HCT116 (cell line): Measurements from ENCODE around the gene MUC5B.

Experiments
- CEBPB ChIP-seq: IDR thresholded peaks from 2 replicates; pipeline ENCODE4 v1.6.1; 2012; ENCODE audit warnings: low read depth
- EZH2 ChIP-seq: fragments of 200-600 bp; sonication (generic); IDR thresholded peaks from 2 replicates; pipeline ENCODE4 v1.6.1; 2017; ENCODE audit warnings: antibody characterized with exemption, mixed run types
- FOSL1 ChIP-seq: IDR thresholded peaks from 2 replicates; pipeline ENCODE4 v1.6.1; 2012; ENCODE audit warnings: low read depth
- POLR2A ChIP-seq: IDR thresholded peaks from 2 replicates; pipeline ENCODE4 v1.7.0; 2011; ENCODE audit warnings: borderline replicate concordance; ENCODE audit not compliant: insufficient read depth, insufficient read length; ENCODE audit errors: extremely low read depth
- RAD21 ChIP-seq: IDR thresholded peaks from 2 replicates; pipeline ENCODE4 v1.6.1; 2012; ENCODE audit warnings: low read depth, mild to moderate bottlenecking
- SIN3A ChIP-seq: IDR thresholded peaks from 2 replicates; pipeline ENCODE4 v1.6.1; 2012; ENCODE audit warnings: low read depth
- SP1 ChIP-seq: IDR thresholded peaks from 2 replicates; pipeline ENCODE4 v1.6.1; 2012; ENCODE audit warnings: low read depth
- TCF7L2 ChIP-seq: IDR thresholded peaks from 2 replicates; pipeline ENCODE4 v1.7.0; 2011; ENCODE audit warnings: borderline replicate concordance, inconsistent platforms; ENCODE audit not compliant: insufficient read depth, insufficient read length; ENCODE audit errors: extremely low read depth
- ZNF274 ChIP-seq: fragments of 200-500 bp; sonication (Bioruptor generic); IDR thresholded peaks from 2 replicates; pipeline ENCODE4 v1.6.1; 2014; ENCODE audit warnings: mild to moderate bottlenecking, low read depth, low read length, inconsistent platforms
- TF ChIP-seq, protein P1 (sequence below), 3 experiments: fragments of 200-600 bp in 1 of 3; sonication (generic) in 1 of 3; IDR thresholded peaks in 2 of 3; conservative IDR thresholded peaks in 1 of 3; 2 replicates each; pipeline ENCODE4 v1.5.1; 2012 to 2017; ENCODE audit warnings: low read depth in 2 of 3, low read length in 2 of 3, antibody characterized with exemption in 1 of 3, borderline replicate concordance in 1 of 3, control low read depth in 1 of 3, mild to moderate bottlenecking in 1 of 3, mixed read lengths in 1 of 3, mixed run types in 1 of 3, moderate library complexity in 1 of 3; ENCODE audit not compliant: insufficient read depth in 1 of 3
- TF ChIP-seq, protein P2 (sequence below): IDR thresholded peaks from 2 replicates; pipeline ENCODE4 v1.6.1; 2012; ENCODE audit warnings: low read depth
- TF ChIP-seq, protein P3 (sequence below): IDR thresholded peaks from 2 replicates; pipeline ENCODE4 v1.6.1; 2012

DNA sequence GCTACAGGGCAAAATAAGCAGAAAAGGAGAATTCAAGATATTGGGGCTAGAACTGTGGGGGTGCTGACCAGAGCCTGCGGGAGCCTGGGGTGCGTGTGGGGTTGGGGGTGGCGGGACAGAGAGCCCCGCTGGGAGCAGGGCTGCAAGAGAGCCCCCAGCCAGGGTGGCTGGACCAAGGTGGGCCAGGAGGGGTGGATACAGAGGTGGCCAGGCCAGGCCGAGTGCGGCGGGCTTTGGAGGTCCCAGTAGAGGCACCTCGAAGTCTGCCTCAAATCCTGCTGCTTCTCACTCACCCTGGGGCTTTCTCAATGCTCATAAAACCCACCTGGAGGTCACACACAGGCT is 16.9 kb upstream of the MUC5B start:
- no peak for TF ChIP-seq SIN3A
- TF ChIP-seq TCF7L2, result no peak
- TF ChIP-seq, protein P1, sequence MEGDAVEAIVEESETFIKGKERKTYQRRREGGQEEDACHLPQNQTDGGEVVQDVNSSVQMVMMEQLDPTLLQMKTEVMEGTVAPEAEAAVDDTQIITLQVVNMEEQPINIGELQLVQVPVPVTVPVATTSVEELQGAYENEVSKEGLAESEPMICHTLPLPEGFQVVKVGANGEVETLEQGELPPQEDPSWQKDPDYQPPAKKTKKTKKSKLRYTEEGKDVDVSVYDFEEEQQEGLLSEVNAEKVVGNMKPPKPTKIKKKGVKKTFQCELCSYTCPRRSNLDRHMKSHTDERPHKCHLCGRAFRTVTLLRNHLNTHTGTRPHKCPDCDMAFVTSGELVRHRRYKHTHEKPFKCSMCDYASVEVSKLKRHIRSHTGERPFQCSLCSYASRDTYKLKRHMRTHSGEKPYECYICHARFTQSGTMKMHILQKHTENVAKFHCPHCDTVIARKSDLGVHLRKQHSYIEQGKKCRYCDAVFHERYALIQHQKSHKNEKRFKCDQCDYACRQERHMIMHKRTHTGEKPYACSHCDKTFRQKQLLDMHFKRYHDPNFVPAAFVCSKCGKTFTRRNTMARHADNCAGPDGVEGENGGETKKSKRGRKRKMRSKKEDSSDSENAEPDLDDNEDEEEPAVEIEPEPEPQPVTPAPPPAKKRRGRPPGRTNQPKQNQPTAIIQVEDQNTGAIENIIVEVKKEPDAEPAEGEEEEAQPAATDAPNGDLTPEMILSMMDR (IDR thresholded peaks at IDR 0.05 in 2 of 3, conservative IDR thresholded peaks at IDR 0.05 in 1 of 3; ENCODE audit: borderline replicate concordance in 1 of 3, insufficient read depth in 1 of 3, low read depth in 2 of 3, low read length in 2 of 3), result no peak
- TF ChIP-seq, protein P2, sequence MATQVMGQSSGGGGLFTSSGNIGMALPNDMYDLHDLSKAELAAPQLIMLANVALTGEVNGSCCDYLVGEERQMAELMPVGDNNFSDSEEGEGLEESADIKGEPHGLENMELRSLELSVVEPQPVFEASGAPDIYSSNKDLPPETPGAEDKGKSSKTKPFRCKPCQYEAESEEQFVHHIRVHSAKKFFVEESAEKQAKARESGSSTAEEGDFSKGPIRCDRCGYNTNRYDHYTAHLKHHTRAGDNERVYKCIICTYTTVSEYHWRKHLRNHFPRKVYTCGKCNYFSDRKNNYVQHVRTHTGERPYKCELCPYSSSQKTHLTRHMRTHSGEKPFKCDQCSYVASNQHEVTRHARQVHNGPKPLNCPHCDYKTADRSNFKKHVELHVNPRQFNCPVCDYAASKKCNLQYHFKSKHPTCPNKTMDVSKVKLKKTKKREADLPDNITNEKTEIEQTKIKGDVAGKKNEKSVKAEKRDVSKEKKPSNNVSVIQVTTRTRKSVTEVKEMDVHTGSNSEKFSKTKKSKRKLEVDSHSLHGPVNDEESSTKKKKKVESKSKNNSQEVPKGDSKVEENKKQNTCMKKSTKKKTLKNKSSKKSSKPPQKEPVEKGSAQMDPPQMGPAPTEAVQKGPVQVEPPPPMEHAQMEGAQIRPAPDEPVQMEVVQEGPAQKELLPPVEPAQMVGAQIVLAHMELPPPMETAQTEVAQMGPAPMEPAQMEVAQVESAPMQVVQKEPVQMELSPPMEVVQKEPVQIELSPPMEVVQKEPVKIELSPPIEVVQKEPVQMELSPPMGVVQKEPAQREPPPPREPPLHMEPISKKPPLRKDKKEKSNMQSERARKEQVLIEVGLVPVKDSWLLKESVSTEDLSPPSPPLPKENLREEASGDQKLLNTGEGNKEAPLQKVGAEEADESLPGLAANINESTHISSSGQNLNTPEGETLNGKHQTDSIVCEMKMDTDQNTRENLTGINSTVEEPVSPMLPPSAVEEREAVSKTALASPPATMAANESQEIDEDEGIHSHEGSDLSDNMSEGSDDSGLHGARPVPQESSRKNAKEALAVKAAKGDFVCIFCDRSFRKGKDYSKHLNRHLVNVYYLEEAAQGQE, result no peak
- TF ChIP-seq POLR2A, result no peak
- TF ChIP-seq CEBPB, result no peak
- no peak for TF ChIP-seq EZH2
- no peak for TF ChIP-seq RAD21
- no peak for TF ChIP-seq ZNF274
- TF ChIP-seq, protein P3, sequence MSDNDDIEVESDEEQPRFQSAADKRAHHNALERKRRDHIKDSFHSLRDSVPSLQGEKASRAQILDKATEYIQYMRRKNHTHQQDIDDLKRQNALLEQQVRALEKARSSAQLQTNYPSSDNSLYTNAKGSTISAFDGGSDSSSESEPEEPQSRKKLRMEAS, result no peak
- no peak for TF ChIP-seq SP1
- no peak for TF ChIP-seq FOSL1
